Endothelial cell of umbilical vein (primary cell): ENCODE results near the gene EML6. TPM values are rescaled to one million over a fixed set of nuclear protein-coding genes. Genes with fewer than 3 reads are reported as not detected.

ENCODE experiments used
- BruUV-seq: library from RNA; stranded (reverse); fragments of 400-500 nt; replicated peaks from 2 replicates; lab custom pipeline; 2021; lab: Mats Ljungman, UMichigan
- CTCF ChIA-PET: fragments of 300-600, 350-600 bp; sonication (Branson Sonifier 250); formaldehyde crosslinking; loops from one replicate; lab custom pipeline; 2021; ENCODE audit warnings: antibody characterized with exemption, inconsistent platforms; lab: Charles Lee
- POLR2A ChIA-PET: fragments of 300-600, 350-600 bp; sonication (Branson Sonifier 250); formaldehyde crosslinking; loops from one replicate; lab custom pipeline; 2021; ENCODE audit warnings: antibody characterized with exemption, inconsistent platforms; lab: Charles Lee
- DNase-seq: peaks from one replicate; pipeline ENCODE4 v3.0.0-alpha.2; 2011; ENCODE audit warnings: low read depth, low spot score
- FAIRE-seq: peaks from 2 replicates; lab custom pipeline; 2011; peaks lifted over from hg19 to GRCh38; lab: Jason Lieb, UNC
- H2AFZ ChIP-seq: 2 replicates; pipeline ENCODE4 v1.6.0; 2012; ENCODE audit warnings: low read depth, low read length, control low read depth, inconsistent platforms
- H3K27ac ChIP-seq: 2 replicates; pipeline ENCODE4 v1.5.1; 2011; ENCODE audit warnings: low read depth, mild to moderate bottlenecking, control low read depth, low read length, moderate library complexity; ENCODE audit not compliant: insufficient read depth
- H3K27me3 ChIP-seq, 2 experiments: 2 replicates each; pipeline versions ENCODE4 v1.6.0 to v1.6.1; 2011; ENCODE audit warnings: low read length in 2 of 2, mixed read lengths in 1 of 2; ENCODE audit not compliant: control insufficient read depth in 2 of 2, insufficient read depth in 2 of 2
- H3K36me3 ChIP-seq, 2 experiments: 2 replicates in 1 of 2; 3 replicates in 1 of 2; pipeline ENCODE4 v1.5.1; 2011; ENCODE audit warnings: low read length in 2 of 2, mild to moderate bottlenecking in 1 of 2, moderate library complexity in 1 of 2; ENCODE audit not compliant: control insufficient read depth in 2 of 2, insufficient read depth in 2 of 2; ENCODE audit errors: extremely low read depth in 1 of 2
- H3K4me1 ChIP-seq: 3 replicates; pipeline ENCODE4 v1.5.1; 2011; ENCODE audit warnings: mild to moderate bottlenecking, low read length; ENCODE audit not compliant: control insufficient read depth, insufficient read depth; ENCODE audit errors: extremely low read depth
- H3K4me2 ChIP-seq: 2 replicates; pipeline ENCODE4 v1.6.1; 2011; ENCODE audit warnings: low read length, control low read depth, mixed read lengths; ENCODE audit not compliant: insufficient read depth
- H3K4me3 ChIP-seq, 3 experiments: fragments of 200-600 bp in 1 of 3; sonication (generic), shearing (Covaris generic) in 1 of 3; replicated peaks in 1 of 3; 2 replicates each; pipeline ENCODE4 v1.5.1; 2011 to 2016; ENCODE audit warnings: control low read depth in 3 of 3, low read length in 3 of 3, mild to moderate bottlenecking in 2 of 3, inconsistent platforms in 1 of 3, low read depth in 1 of 3, moderate library complexity in 1 of 3; ENCODE audit not compliant: insufficient read depth in 1 of 3
- H3K79me2 ChIP-seq: 2 replicates; pipeline ENCODE4 v1.6.0; 2012; ENCODE audit warnings: low read length, inconsistent platforms; ENCODE audit not compliant: control insufficient read depth, insufficient read depth
- H3K9ac ChIP-seq: replicated peaks from 2 replicates; pipeline ENCODE3; 2011; ENCODE audit warnings: low read length, control low read depth; ENCODE audit not compliant: insufficient read depth; ENCODE audit errors: extremely low read depth
- H3K9me1 ChIP-seq: replicated peaks from 3 replicates; pipeline ENCODE4 v1.6.0; 2011; ENCODE audit warnings: mild to moderate bottlenecking, low read length; ENCODE audit not compliant: control insufficient read depth, insufficient read depth; ENCODE audit errors: extremely low read depth
- H3K9me3 ChIP-seq: replicated peaks from 2 replicates; pipeline ENCODE4 v1.5.1; 2012; ENCODE audit warnings: low read length, inconsistent platforms; ENCODE audit not compliant: control insufficient read depth, insufficient read depth
- H4K20me1 ChIP-seq: replicated peaks from 2 replicates; pipeline ENCODE3; 2011; ENCODE audit warnings: mild to moderate bottlenecking, low read length; ENCODE audit not compliant: control insufficient read depth, insufficient read depth; ENCODE audit errors: extremely low read depth
- CTCF ChIP-seq, 2 donors: IDR thresholded peaks; 1 replicate in 1 of 2; 2 replicates in 1 of 2; pipeline ENCODE4 v1.5.1; 2011; ENCODE audit warnings: low read length in 2 of 2, mild to moderate bottlenecking in 2 of 2, moderate library complexity in 2 of 2, control low read depth in 1 of 2, inconsistent platforms in 1 of 2, low read depth in 1 of 2; ENCODE audit not compliant: insufficient read depth in 1 of 2; ENCODE audit errors: extremely low read depth in 1 of 2
- EZH2 ChIP-seq: IDR thresholded peaks from 2 replicates; pipeline ENCODE4 v1.6.1; 2012; ENCODE audit warnings: borderline replicate concordance, low read depth, mild to moderate bottlenecking, moderate library complexity, low read length, inconsistent platforms; ENCODE audit not compliant: severe bottlenecking
- FOS ChIP-seq: IDR thresholded peaks from 2 replicates; pipeline ENCODE4 v1.6.1; 2011; ENCODE audit warnings: mild to moderate bottlenecking, low read length, moderate library complexity, borderline replicate concordance; ENCODE audit not compliant: insufficient read depth
- GATA2 ChIP-seq: IDR thresholded peaks from 2 replicates; pipeline ENCODE4 v1.7.0; 2011; ENCODE audit warnings: low read depth, mild to moderate bottlenecking, moderate library complexity, mixed read lengths, low read length; ENCODE audit not compliant: insufficient read length, insufficient read depth
- JUN ChIP-seq: IDR thresholded peaks from 2 replicates; pipeline ENCODE4 v1.6.1; 2011; ENCODE audit warnings: borderline replicate concordance, low read depth; ENCODE audit not compliant: insufficient read length, insufficient read depth
- MAX ChIP-seq: IDR thresholded peaks from 2 replicates; pipeline ENCODE4 v1.6.1; 2011; ENCODE audit not compliant: insufficient read depth, insufficient read length
- MYC ChIP-seq: IDR thresholded peaks from one replicate; pipeline ENCODE4 v1.6.1; 2011; ENCODE audit warnings: mild to moderate bottlenecking, low read depth, low read length
- POLR2A ChIP-seq: IDR thresholded peaks from 2 replicates; pipeline ENCODE4 v1.6.1; 2012; ENCODE audit warnings: low read depth, mild to moderate bottlenecking, control low read depth, low read length
- POLR2AphosphoS5 ChIP-seq: IDR thresholded peaks from 2 replicates; pipeline ENCODE4 v1.6.1; 2012; ENCODE audit warnings: low read depth, mild to moderate bottlenecking, control low read depth, low read length, moderate library complexity; ENCODE audit not compliant: insufficient read depth
- dilution Hi-C: fragments of 300-500 bp; cut with MboI; formaldehyde crosslinking; loops from one replicate; pipeline ENCODE4 v1.15.0; 2019; ENCODE audit warnings: low sequenced_read_pairs; ENCODE audit not compliant: extremely low pct_ligation_motif_present
- intact Hi-C: fragments of 100-400 bp; cut with micrococcal nuclease; formaldehyde crosslinking; loops from one replicate; pipeline ENCODE4 v1.10.0; 2022
- polyA plus RNA-seq, 4 experiments: library from polyadenylated mRNA; depleted of rRNA in 3 of 4; stranded (reverse) in 3 of 4; unstranded in 1 of 4; fragments of >200 nt; gene quantifications; 2 replicates each; pipeline versions ENCODE4 v1.2.1 to v1.2.3, GENCODE V29; 2011 to 2012; ENCODE audit warnings: missing spikeins in 1 of 4
- total RNA-seq: library from RNA; stranded (reverse); gene quantifications from 2 replicates; pipeline ENCODE4 v1.2.3, GENCODE V29; 2021

The EML6 gene
- total and polyA plus RNA-seq, 2 donors (not counting 3 experiments of a cell fraction or from before 2014, with no cell fraction given) = 0.79 to 2.1 TPM

- DNase-seq (no peak), FAIRE-seq (no peak)
- Histone ChIP-seq H3K27me3 (peaks cover 7 to 9% of the 10 kb centered on the region in 2 experiments), H3K4me1 (no peaks in the 10 kb centered on the region), H3K4me3 (no peak overlapping the region), H2AFZ (no peak overlapping the region), H4K20me1 (no peaks in the 10 kb centered on the region), H3K4me2 (no peak overlapping the region), H3K9ac (no peak overlapping the region), H3K9me3 (no peaks in the 10 kb centered on the region), H3K27ac (no peak overlapping the region), H3K9me1 (no peaks in the 10 kb centered on the region), H3K79me2 (no peaks in the 10 kb centered on the region), H3K36me3 (no peaks in the 10 kb centered on the region)
- TF ChIP-seq POLR2AphosphoS5 (no peak), MYC (no peak), POLR2A (no peak)
- ChIA-PET POLR2A (no interaction called here), CTCF (interaction anchor here (1.0 kb wide), 1 partner anchor 279 kb away, joined by 3 read pairs; no protein-coding TSS in a partner anchor)
- intact Hi-C loops = no loop called here
- no TSS peak for BruUV-seq
- dilution Hi-C loops = no loop called here
Observed at GRCh38 chr2:54944724-54945326, 221.4 kb downstream of the EML6 start.

GRCh38 chr2:54945391-54946219, 222.1 kb downstream of the EML6 start:
- H3K4me2 ChIP-seq = no peak overlapping the region
- TF ChIP-seq MYC = no peak
- TF ChIP-seq FOS = no peak
- no peak for TF ChIP-seq MAX
- TF ChIP-seq POLR2A = no peak
- TF ChIP-seq CTCF (IDR thresholded peaks at IDR 0.05; ENCODE audit: extremely low read depth in 1 of 2, insufficient read depth in 1 of 2, low read depth in 1 of 2, low read length in 2 of 2) = no peak
- TF ChIP-seq JUN = no peak
- TF ChIP-seq POLR2AphosphoS5 = no peak
- no peak for TF ChIP-seq EZH2
- TF ChIP-seq GATA2 = no peak
- H3K27me3 ChIP-seq = peaks cover 4 to 7% of the 10 kb centered on the region in 2 experiments
- no peak overlapping the region for H3K27ac ChIP-seq
- no peaks in the 10 kb centered on the region for H3K4me1 ChIP-seq
- no peak overlapping the region for H3K4me3 ChIP-seq
- H4K20me1 ChIP-seq = no peaks in the 10 kb centered on the region
- H3K79me2 ChIP-seq = no peaks in the 10 kb centered on the region
- DNase-seq = no peak
- ChIA-PET POLR2A (no interaction called here), CTCF (no interaction called here)
- no peaks in the 10 kb centered on the region for H3K9me1 ChIP-seq
- no peaks in the 10 kb centered on the region for H3K36me3 ChIP-seq
- no peaks in the 10 kb centered on the region for H3K9me3 ChIP-seq
- intact Hi-C loops (no loop called here), dilution Hi-C loops (no loop called here)
- no peak overlapping the region for H2AFZ ChIP-seq
- no peak overlapping the region for H3K9ac ChIP-seq
- BruUV-seq = no TSS peak
- FAIRE-seq = no peak
